Raji (cell line): ENCODE results near the gene GALNT17.

ENCODE experiments used
- POLR2A ChIP-seq: IDR thresholded peaks from 2 replicates; pipeline ENCODE4 v1.6.1; 2011; ENCODE audit warnings: low read depth, low read length, control low read depth; ENCODE audit not compliant: insufficient read depth

GALNT17 gene

GRCh38 chr7:71411475-71411874 lies 279.5 kb downstream of the GALNT17 start:
- TF ChIP-seq POLR2A: no peak

GRCh38 chr7:71414490-71414889 lies 282.5 kb downstream of the GALNT17 start:
- no peak for TF ChIP-seq POLR2A

GRCh38 chr7:71419546-71420337 lies 287.8 kb downstream of the GALNT17 start:
- TF ChIP-seq POLR2A: no peak

GRCh38 chr7:71422104-71422503 lies 290.2 kb downstream of the GALNT17 start:
- TF ChIP-seq POLR2A: no peak

- TF ChIP-seq POLR2A: no peak
These were observed 292.5 kb downstream of the GALNT17 start for GRCh38 chr7:71424166-71425035.

- no peak for TF ChIP-seq POLR2A
These were observed 297.1 kb downstream of the GALNT17 start for GRCh38 chr7:71429083-71429482.

GRCh38 chr7:71430246-71430645 lies 298.3 kb downstream of the GALNT17 start:
- no peak for TF ChIP-seq POLR2A

GRCh38 chr7:71439321-71439720 lies 307.4 kb downstream of the GALNT17 start:
- TF ChIP-seq POLR2A: no peak

GRCh38 chr7:71442492-71443190 lies 310.7 kb downstream of the GALNT17 start:
- TF ChIP-seq POLR2A: no peak

- TF ChIP-seq POLR2A: no peak
These were observed 311.2 kb downstream of the GALNT17 start for GRCh38 chr7:71443191-71443530.

GRCh38 chr7:71444130-71444529 lies 312.2 kb downstream of the GALNT17 start:
- no peak for TF ChIP-seq POLR2A

- TF ChIP-seq POLR2A: no peak
These were observed 321.7 kb downstream of the GALNT17 start for GRCh38 chr7:71453630-71454029.

GRCh38 chr7:71454981-71455380 lies 323.0 kb downstream of the GALNT17 start:
- no peak for TF ChIP-seq POLR2A

- no peak for TF ChIP-seq POLR2A
These were observed 325.1 kb downstream of the GALNT17 start for GRCh38 chr7:71457021-71457420.

GRCh38 chr7:71457846-71458590 lies 326.1 kb downstream of the GALNT17 start:
- no peak for TF ChIP-seq POLR2A
